Esophagus squamous epithelium (tissue), 4 donors: ENCODE measurements around the gene KANSL1.

Experiments
- CTCF ChIP-seq, 6 experiments: fragments of 450-650 bp in 4 of 6; fragments of 200-600 bp in 2 of 6; sonication (generic) in 2 of 6; IDR thresholded peaks; one replicate each; pipeline ENCODE4 v1.5.1; 2016 to 2019; ENCODE audit warnings: antibody characterized with exemption in 6 of 6, mild to moderate bottlenecking in 4 of 6, moderate library complexity in 4 of 6
- POLR2A ChIP-seq, 4 donors: fragments of 450-650 bp; IDR thresholded peaks; one replicate each; pipeline ENCODE4 v1.6.1; 2017; ENCODE audit warnings: antibody characterized with exemption in 4 of 4, mild to moderate bottlenecking in 4 of 4, moderate library complexity in 3 of 4

- no peak for TF ChIP-seq CTCF (IDR thresholded peaks at IDR 0.05)
- no peak for TF ChIP-seq POLR2A (IDR thresholded peaks at IDR 0.05)
These were observed 168.2 kb downstream of the KANSL1 start for GRCh38 chr17:46025060-46025459.
